ENCODE results near the gene GCN1. TPM values are rescaled to one million over a fixed set of nuclear protein-coding genes. Genes with fewer than 3 reads are reported as not detected.

Gene GCN1
- total RNA-seq, 1 donor from 2014 or later = 123 TPM

DNA sequence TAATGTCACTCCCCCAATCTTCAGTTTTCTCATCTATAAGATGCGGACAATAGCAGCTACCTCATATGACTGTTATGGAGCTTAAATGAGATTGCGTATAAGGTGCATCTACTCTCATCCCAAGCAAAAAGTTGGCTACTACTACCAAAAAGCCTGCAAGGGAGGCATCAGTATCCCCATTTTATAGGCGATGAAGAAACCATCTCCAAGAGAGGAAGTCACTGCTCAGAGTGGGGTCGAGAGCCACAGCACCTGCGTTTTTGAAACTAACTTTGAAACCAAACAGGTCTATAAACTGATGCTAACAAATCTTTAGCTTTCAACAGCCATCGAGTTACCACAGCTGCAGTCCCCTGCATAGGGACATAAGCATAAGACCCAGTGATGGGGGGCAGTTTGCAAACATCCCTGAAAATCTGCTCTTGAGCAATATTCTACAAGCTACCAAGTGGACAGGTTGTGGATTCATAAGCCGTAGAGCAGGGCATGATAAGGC is 3.5 kb downstream of the GCN1 start:
- no peak overlapping the region for H3K4me2 ChIP-seq (ENCODE audit: low read length)
- DNase-seq (ENCODE audit: low read depth) (no peak), FAIRE-seq (no peak)
- no peak overlapping the region for H3K4me3 ChIP-seq (ENCODE audit: insufficient read depth, low read depth, low read length)
- Mint-ChIP-seq H3K36me3 (ENCODE audit: low read depth, unreplicated experiment) (peaks cover 3% of the 10 kb centered on the region), H3K9me3 (ENCODE audit: unreplicated experiment) (no peaks in the 10 kb centered on the region), H3K4me1 (ENCODE audit: low read depth, unreplicated experiment) (peaks cover 18% of the 10 kb centered on the region), H3K27me3 (ENCODE audit: low read depth, unreplicated experiment) (no peaks in the 10 kb centered on the region), H3K4me3 (ENCODE audit: unreplicated experiment) (no peak overlapping the region), H3K27ac (ENCODE audit: unreplicated experiment) (no peak overlapping the region)
- no peak overlapping the region for H3K27ac ChIP-seq (ENCODE audit: low read depth, low read length)
- H3K4me1 ChIP-seq (ENCODE audit: insufficient read depth, low read length) = peaks cover 13% of the 10 kb centered on the region
- peaks cover 42% of the 10 kb centered on the region for H4K20me1 ChIP-seq (ENCODE audit: insufficient read depth, low read length)
- peaks cover 89% of the 10 kb centered on the region for H3K79me2 ChIP-seq (ENCODE audit: insufficient read depth, low read length)
- no peaks in the 10 kb centered on the region for H3K9me3 ChIP-seq (ENCODE audit: insufficient read depth, low read depth, low read length)
- TF ChIP-seq, protein P1, sequence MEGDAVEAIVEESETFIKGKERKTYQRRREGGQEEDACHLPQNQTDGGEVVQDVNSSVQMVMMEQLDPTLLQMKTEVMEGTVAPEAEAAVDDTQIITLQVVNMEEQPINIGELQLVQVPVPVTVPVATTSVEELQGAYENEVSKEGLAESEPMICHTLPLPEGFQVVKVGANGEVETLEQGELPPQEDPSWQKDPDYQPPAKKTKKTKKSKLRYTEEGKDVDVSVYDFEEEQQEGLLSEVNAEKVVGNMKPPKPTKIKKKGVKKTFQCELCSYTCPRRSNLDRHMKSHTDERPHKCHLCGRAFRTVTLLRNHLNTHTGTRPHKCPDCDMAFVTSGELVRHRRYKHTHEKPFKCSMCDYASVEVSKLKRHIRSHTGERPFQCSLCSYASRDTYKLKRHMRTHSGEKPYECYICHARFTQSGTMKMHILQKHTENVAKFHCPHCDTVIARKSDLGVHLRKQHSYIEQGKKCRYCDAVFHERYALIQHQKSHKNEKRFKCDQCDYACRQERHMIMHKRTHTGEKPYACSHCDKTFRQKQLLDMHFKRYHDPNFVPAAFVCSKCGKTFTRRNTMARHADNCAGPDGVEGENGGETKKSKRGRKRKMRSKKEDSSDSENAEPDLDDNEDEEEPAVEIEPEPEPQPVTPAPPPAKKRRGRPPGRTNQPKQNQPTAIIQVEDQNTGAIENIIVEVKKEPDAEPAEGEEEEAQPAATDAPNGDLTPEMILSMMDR (IDR thresholded peaks at IDR 0.05; ENCODE audit: insufficient read depth, low read depth, low read length) = no peak
- TF ChIP-seq EZH2 (IDR thresholded peaks at IDR 0.05; ENCODE audit: insufficient read depth, low read length) = no peak
- H3K9ac ChIP-seq (ENCODE audit: low read length) = no peak overlapping the region
- H3K36me3 ChIP-seq (ENCODE audit: insufficient read depth, low read length) = peaks cover 32% of the 10 kb centered on the region
- no peak overlapping the region for H2AFZ ChIP-seq (ENCODE audit: low read depth, low read length)
- H3K27me3 ChIP-seq (ENCODE audit: insufficient read depth, low read length) = no peaks in the 10 kb centered on the region

DNA sequence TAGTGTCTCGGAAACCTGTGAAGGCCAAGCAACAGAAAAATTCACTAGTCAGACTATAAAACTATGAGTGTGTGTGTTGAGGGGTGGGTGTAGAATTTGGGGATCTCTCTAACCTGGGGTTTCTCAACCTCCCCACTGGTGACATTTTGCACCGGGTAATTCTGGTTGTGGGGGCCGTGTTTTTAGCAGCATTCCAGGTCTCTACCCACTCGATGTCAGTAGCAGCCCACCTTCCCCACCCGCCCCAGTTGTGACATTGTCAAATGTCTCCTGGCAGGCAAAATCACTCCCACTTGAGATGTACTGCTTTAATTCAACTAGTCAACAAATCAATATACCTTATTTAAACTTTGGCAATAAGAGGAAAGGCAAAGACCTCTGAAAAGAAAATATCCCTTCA is 4.1 kb downstream of the GCN1 start:
- FAIRE-seq = no peak

DNA sequence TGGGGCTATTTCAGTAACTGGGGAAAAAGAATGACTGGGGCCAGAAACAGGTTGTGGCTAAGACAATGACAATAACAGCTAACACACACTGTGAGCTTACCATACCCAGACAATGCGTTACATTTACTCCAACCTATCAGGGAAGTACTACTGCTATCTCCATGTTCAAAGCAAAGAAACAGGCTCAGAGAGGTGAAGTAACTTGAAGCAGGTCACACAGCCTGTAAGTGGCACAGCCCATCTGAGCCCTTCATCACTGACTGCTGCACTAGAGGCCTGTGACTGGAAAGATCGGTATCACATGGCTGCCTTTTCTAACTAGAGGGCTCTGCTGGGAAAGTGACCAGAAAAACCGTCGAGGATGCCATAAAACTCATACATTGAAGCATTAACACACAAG is 7.9 kb downstream of the GCN1 start:
- Mint-ChIP-seq H3K27me3 (ENCODE audit: low read depth, unreplicated experiment) (no peaks in the 10 kb centered on the region), H3K9me3 (ENCODE audit: unreplicated experiment) (no peaks in the 10 kb centered on the region), H3K4me1 (ENCODE audit: low read depth, unreplicated experiment) (peaks cover 16% of the 10 kb centered on the region), H3K36me3 (ENCODE audit: low read depth, unreplicated experiment) (peaks cover 18% of the 10 kb centered on the region), H3K27ac (ENCODE audit: unreplicated experiment) (no peak overlapping the region), H3K4me3 (ENCODE audit: unreplicated experiment) (no peak overlapping the region)
- no peaks in the 10 kb centered on the region for H3K9me3 ChIP-seq (ENCODE audit: insufficient read depth, low read depth, low read length)
- H3K79me2 ChIP-seq (ENCODE audit: insufficient read depth, low read length) = peaks cover 80% of the 10 kb centered on the region
- no peak overlapping the region for H3K27ac ChIP-seq (ENCODE audit: low read depth, low read length)
- H3K36me3 ChIP-seq (ENCODE audit: insufficient read depth, low read length) = peaks cover 55% of the 10 kb centered on the region
- no peak for TF ChIP-seq EZH2 (IDR thresholded peaks at IDR 0.05; ENCODE audit: insufficient read depth, low read length)
- TF ChIP-seq, protein P1 (IDR thresholded peaks at IDR 0.05; ENCODE audit: insufficient read depth, low read depth, low read length) = no peak
- no peak overlapping the region for H3K4me2 ChIP-seq (ENCODE audit: low read length)
- FAIRE-seq = no peak
- H3K27me3 ChIP-seq (ENCODE audit: insufficient read depth, low read length) = no peaks in the 10 kb centered on the region
- H4K20me1 ChIP-seq (ENCODE audit: insufficient read depth, low read length) = peaks cover 79% of the 10 kb centered on the region
- no peak overlapping the region for H3K9ac ChIP-seq (ENCODE audit: low read length)
- DNase-seq (ENCODE audit: low read depth) = no peak
- no peak overlapping the region for H3K4me3 ChIP-seq (ENCODE audit: insufficient read depth, low read depth, low read length)
- peaks cover 14% of the 10 kb centered on the region for H3K4me1 ChIP-seq (ENCODE audit: insufficient read depth, low read length)
- H2AFZ ChIP-seq (ENCODE audit: low read depth, low read length) = no peak overlapping the region

More for the DNA sequence above, 4.1 kb downstream of the GCN1 start:
- Histone ChIP-seq H3K27me3 (ENCODE audit: insufficient read depth, low read length) (no peaks in the 10 kb centered on the region), H3K9ac (ENCODE audit: low read length) (no peak overlapping the region), H3K9me3 (ENCODE audit: insufficient read depth, low read depth, low read length) (no peaks in the 10 kb centered on the region), H3K4me3 (ENCODE audit: insufficient read depth, low read depth, low read length) (no peak overlapping the region), H4K20me1 (ENCODE audit: insufficient read depth, low read length) (peaks cover 48% of the 10 kb centered on the region), H3K4me2 (ENCODE audit: low read length) (no peak overlapping the region), H3K36me3 (ENCODE audit: insufficient read depth, low read length) (peaks cover 36% of the 10 kb centered on the region), H3K27ac (ENCODE audit: low read depth, low read length) (no peak overlapping the region), H3K79me2 (ENCODE audit: insufficient read depth, low read length) (peaks cover 91% of the 10 kb centered on the region), H3K4me1 (ENCODE audit: insufficient read depth, low read length) (peaks cover 8% of the 10 kb centered on the region), H2AFZ (ENCODE audit: low read depth, low read length) (no peak overlapping the region)
- DNase-seq (ENCODE audit: low read depth) = no peak
- peaks cover 3% of the 10 kb centered on the region for H3K36me3 Mint-ChIP-seq (ENCODE audit: low read depth, unreplicated experiment)
- H3K27me3 Mint-ChIP-seq (ENCODE audit: low read depth, unreplicated experiment) = no peaks in the 10 kb centered on the region
- no peaks in the 10 kb centered on the region for H3K9me3 Mint-ChIP-seq (ENCODE audit: unreplicated experiment)
- TF ChIP-seq EZH2 (IDR thresholded peaks at IDR 0.05; ENCODE audit: insufficient read depth, low read length) = no peak
- TF ChIP-seq, protein P1 (IDR thresholded peaks at IDR 0.05; ENCODE audit: insufficient read depth, low read depth, low read length) = no peak
- no peak overlapping the region for H3K4me3 Mint-ChIP-seq (ENCODE audit: unreplicated experiment)
- no peak overlapping the region for H3K27ac Mint-ChIP-seq (ENCODE audit: unreplicated experiment)
- H3K4me1 Mint-ChIP-seq (ENCODE audit: low read depth, unreplicated experiment) = peaks cover 16% of the 10 kb centered on the region
